IMR-90 (cell line): ENCODE data around the gene FRMD4B. TPM values are rescaled to one million over a fixed set of nuclear protein-coding genes. Genes with fewer than 3 reads are reported as not detected.
"Not testable (repeated sequence)": the region's sequence is repeated elsewhere in the genome, so short reads cannot be mapped to it uniquely, and the experiment has no call there.

Source experiments
- ATAC-seq: fragments of 200-7000 bp; cut with Tn5 transposase; 2 replicates; pipeline ENCODE4 v1.9.1; 2020; ENCODE audit warnings: low read depth, mild to moderate bottlenecking, moderate library complexity
- BruUV-seq: library from RNA; stranded (reverse); fragments of 400-500 nt; replicated peaks from 2 replicates; lab custom pipeline; 2021; lab: Mats Ljungman, UMichigan
- CTCF ChIA-PET: fragments of 300-600 bp; formaldehyde crosslinking; extraction: SDS; loops from one replicate; lab custom pipeline; 2021; ENCODE audit warnings: antibody characterized with exemption; lab: Yijun Ruan, JAX
- POLR2A ChIA-PET: fragments of 300-600 bp; sonication (Branson Sonifier 250); formaldehyde crosslinking; loops from one replicate; lab custom pipeline; 2022; ENCODE audit warnings: antibody characterized with exemption; ENCODE audit not compliant: unreplicated experiment; lab: Charles Lee
- DNase-seq: peaks from one replicate; pipeline ENCODE4 v3.0.0; 2013
- H2AFZ ChIP-seq: replicated peaks from 2 replicates; pipeline ENCODE3; 2013; ENCODE audit warnings: low read length, mild to moderate bottlenecking; ENCODE audit not compliant: poor library complexity
- H2AK5ac ChIP-seq: 2 replicates; pipeline ENCODE4 v1.6.1; 2013; ENCODE audit warnings: low read depth, low read length, inconsistent platforms
- H2AK9ac ChIP-seq: replicated peaks from 2 replicates; pipeline ENCODE3; 2013; ENCODE audit warnings: mild to moderate bottlenecking, low read depth, low read length, moderate library complexity; ENCODE audit not compliant: poor library complexity
- H2BK120ac ChIP-seq: 2 replicates; pipeline ENCODE4 v1.6.1; 2013; ENCODE audit warnings: low read depth, low read length, inconsistent platforms
- H2BK15ac ChIP-seq: 3 replicates; pipeline ENCODE4 v1.6.1; 2013; ENCODE audit warnings: low read depth, low read length, inconsistent platforms
- H2BK20ac ChIP-seq: 2 replicates; pipeline ENCODE4 v1.6.1; 2013; ENCODE audit warnings: low read depth, mild to moderate bottlenecking, inconsistent platforms, low read length, moderate library complexity
- H2BK5ac ChIP-seq: 2 replicates; pipeline ENCODE4 v1.6.1; 2013; ENCODE audit warnings: mild to moderate bottlenecking, low read depth, low read length, inconsistent platforms; ENCODE audit not compliant: poor library complexity, severe bottlenecking
- H3K14ac ChIP-seq: replicated peaks from 2 replicates; pipeline ENCODE4 v1.6.1; 2013; ENCODE audit warnings: low read depth, low read length, inconsistent platforms
- H3K18ac ChIP-seq: 2 replicates; pipeline ENCODE4 v1.6.1; 2013; ENCODE audit warnings: low read depth, low read length, control low read depth
- H3K23ac ChIP-seq: 2 replicates; pipeline ENCODE4 v1.6.1; 2013; ENCODE audit warnings: low read depth, low read length, inconsistent platforms
- H3K27ac ChIP-seq: 2 replicates; pipeline ENCODE4 v1.5.1; 2013; ENCODE audit warnings: mild to moderate bottlenecking, control low read depth, low read length; ENCODE audit not compliant: insufficient read depth
- H3K27me3 ChIP-seq: 2 replicates; pipeline ENCODE4 v1.6.1; 2013; ENCODE audit warnings: low read length; ENCODE audit not compliant: control insufficient read depth, insufficient read depth
- H3K36me3 ChIP-seq: 2 replicates; pipeline ENCODE4 v1.6.1; 2013; ENCODE audit warnings: low read length, mixed read lengths; ENCODE audit not compliant: control insufficient read depth, insufficient read depth
- H3K4ac ChIP-seq: 2 replicates; pipeline ENCODE4 v1.6.1; 2013; ENCODE audit warnings: low read depth, low read length, inconsistent platforms
- H3K4me1 ChIP-seq: 2 replicates; pipeline ENCODE4 v1.6.1; 2013; ENCODE audit warnings: low read length, mixed read lengths; ENCODE audit not compliant: control insufficient read depth, insufficient read depth
- H3K4me2 ChIP-seq: 2 replicates; pipeline ENCODE4 v1.6.1; 2013; ENCODE audit warnings: low read depth, mild to moderate bottlenecking, control low read depth, low read length, moderate library complexity
- H3K4me3 ChIP-seq: 2 replicates; pipeline ENCODE4 v1.5.1; 2013; ENCODE audit warnings: low read depth, mild to moderate bottlenecking, control low read depth, low read length, moderate library complexity; ENCODE audit not compliant: insufficient read depth
- H3K56ac ChIP-seq: 2 replicates; pipeline ENCODE4 v1.6.1; 2013; ENCODE audit warnings: low read length, inconsistent platforms; ENCODE audit not compliant: insufficient read depth; ENCODE audit errors: extremely low read depth
- H3K79me1 ChIP-seq, 2 experiments: 2 replicates each; pipeline ENCODE4 v1.6.1; 2013; ENCODE audit warnings: low read length in 2 of 2, inconsistent platforms in 1 of 2, low read depth in 1 of 2
- H3K9ac ChIP-seq: 2 replicates; pipeline ENCODE4 v1.6.1; 2013; ENCODE audit warnings: low read depth, low read length, control low read depth
- H3K9me1 ChIP-seq: 2 replicates; pipeline ENCODE4 v1.6.1; 2013; ENCODE audit warnings: low read length, inconsistent platforms; ENCODE audit not compliant: insufficient read depth
- H3K9me3 ChIP-seq: 2 replicates; pipeline ENCODE4 v1.6.1; 2013; ENCODE audit warnings: low read length; ENCODE audit not compliant: control insufficient read depth, insufficient read depth
- H4K20me1 ChIP-seq: 2 replicates; pipeline ENCODE4 v1.6.1; 2013; ENCODE audit warnings: low read length, inconsistent platforms; ENCODE audit not compliant: insufficient read depth
- H4K5ac ChIP-seq: 2 replicates; pipeline ENCODE4 v1.6.1; 2013; ENCODE audit warnings: mild to moderate bottlenecking, low read depth, low read length, control low read depth
- H4K8ac ChIP-seq, 2 experiments: 2 replicates each; pipeline ENCODE4 v1.6.1; 2013; ENCODE audit warnings: low read depth in 2 of 2, low read length in 2 of 2, control low read depth in 1 of 2, inconsistent platforms in 1 of 2
- H4K91ac ChIP-seq: 2 replicates; pipeline ENCODE4 v1.6.1; 2013; ENCODE audit warnings: low read depth, low read length, inconsistent platforms; ENCODE audit not compliant: insufficient read depth
- WGBS, 2 experiments: methylation state at CpG; one replicate each; pipeline versions ENCODE4 v1.1.5 to v1.1.7; 2013; ENCODE audit warnings: missing lambda C conversion rate in 2 of 2; ENCODE audit not compliant: insufficient read length in 1 of 2; ENCODE audit errors: extremely low coverage in 2 of 2; 5-methylcytosine and 5-hydroxymethylcytosine counted together
- dilution Hi-C: fragments of 300-500 bp; cut with HindIII; formaldehyde crosslinking; loops from one replicate; pipeline ENCODE4 v1.14.3; 2018; ENCODE audit warnings: low sequenced_read_pairs; ENCODE audit not compliant: unreplicated experiment
- in situ Hi-C: fragments of 300-500 bp; cut with MboI; formaldehyde crosslinking; loops from 3 replicates; pipeline ENCODE4 v1.14.3; 2019; ENCODE audit warnings: low sequenced_read_pairs, inconsistent platforms, mixed read lengths
- intact Hi-C: fragments of 100-400 bp; cut with micrococcal nuclease; formaldehyde crosslinking; loops from 2 replicates; pipeline ENCODE4 v1.10.0; 2022
- polyA plus RNA-seq, 3 experiments: library from polyadenylated mRNA; depleted of rRNA; stranded (reverse); fragments of >200 nt; gene quantifications; 2 replicates each; pipeline ENCODE4 v1.2.3, GENCODE V29; 2012; ENCODE audit warnings: low replicate concordance in 1 of 3
- total RNA-seq: library from RNA; depleted of rRNA; stranded (reverse); fragments of >200 nt; gene quantifications from 2 replicates; pipeline ENCODE4 v1.2.3, GENCODE V29; 2012

The FRMD4B gene
- total and polyA plus RNA-seq, 2 of the 4 experiments (the other 2 are of a cell fraction), result 0.14 to 0.36 TPM

DNA sequence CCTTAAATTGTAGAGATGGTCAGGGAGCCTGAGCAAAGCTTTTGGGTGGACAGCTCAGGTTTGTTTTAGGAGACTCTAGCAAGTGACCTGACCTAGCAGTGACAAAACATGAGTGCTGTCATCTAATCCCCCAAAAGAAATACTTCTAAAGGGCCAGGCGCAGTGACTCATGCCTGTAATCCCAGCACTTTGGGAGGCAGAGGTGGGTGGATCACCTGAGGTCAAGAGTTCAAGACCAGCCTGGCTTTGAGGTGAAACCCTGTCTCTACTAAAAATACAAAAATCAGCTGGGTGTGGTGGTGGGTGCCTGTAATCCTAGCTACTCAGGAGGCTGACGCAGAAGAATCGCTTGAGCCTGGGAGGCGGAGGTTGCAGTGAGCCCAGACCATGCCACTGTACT, 150.7 kb downstream of the FRMD4B start:
- H2BK120ac ChIP-seq, intact Hi-C loops, H3K4ac ChIP-seq, H3K36me3 ChIP-seq, H2AK9ac ChIP-seq, H3K4me1 ChIP-seq, H3K27ac ChIP-seq, H4K91ac ChIP-seq, H3K14ac ChIP-seq, H3K9me3 ChIP-seq, H3K4me2 ChIP-seq, BruUV-seq, H3K9ac ChIP-seq, H2AFZ ChIP-seq, dilution Hi-C loops, H2BK15ac ChIP-seq, in situ Hi-C loops, ATAC-seq, H3K56ac ChIP-seq, H4K5ac ChIP-seq, H3K23ac ChIP-seq, H3K9me1 ChIP-seq, H4K8ac ChIP-seq, H3K79me1 ChIP-seq, DNase-seq, H3K18ac ChIP-seq, H2AK5ac ChIP-seq, POLR2A ChIA-PET, H3K4me3 ChIP-seq, H2BK5ac ChIP-seq, H2BK20ac ChIP-seq, H4K20me1 ChIP-seq: not testable (repeated sequence)
- H3K27me3 ChIP-seq, result peaks cover 35% of the 10 kb centered on the region
- WGBS, 2 experiments, result no CpG with 5 or more reads among the region's 4 CpGs
- CTCF ChIA-PET, result interaction anchor here (0.6 kb wide), 1 partner anchor 77 kb away, joined by 4 read pairs; no protein-coding TSS in a partner anchor
